Astrocyte (in vitro differentiated cells and primary cell): ENCODE results near the gene PPP1R12B.

Experiments
- CTCF ChIP-seq: IDR thresholded peaks from 2 replicates; pipeline ENCODE4 v1.5.1; 2011; ENCODE audit warnings: low read depth, mild to moderate bottlenecking, inconsistent platforms, low read length, moderate library complexity; ENCODE audit not compliant: insufficient read depth
- EZH2 ChIP-seq: IDR thresholded peaks from 2 replicates; pipeline ENCODE4 v1.6.1; 2012; ENCODE audit warnings: mild to moderate bottlenecking, low read length, inconsistent platforms; ENCODE audit not compliant: insufficient read depth

GRCh38 chr1:202361701-202362100 is 13.2 kb downstream of the PPP1R12B start:
- no peak for TF ChIP-seq CTCF
- no peak for TF ChIP-seq EZH2
